ENCODE measurements around the gene HTR6.
"Not testable (repeated sequence)": the region's sequence is repeated elsewhere in the genome, so short reads cannot be mapped to it uniquely, and the experiment has no call there.

HTR6 gene

DNA sequence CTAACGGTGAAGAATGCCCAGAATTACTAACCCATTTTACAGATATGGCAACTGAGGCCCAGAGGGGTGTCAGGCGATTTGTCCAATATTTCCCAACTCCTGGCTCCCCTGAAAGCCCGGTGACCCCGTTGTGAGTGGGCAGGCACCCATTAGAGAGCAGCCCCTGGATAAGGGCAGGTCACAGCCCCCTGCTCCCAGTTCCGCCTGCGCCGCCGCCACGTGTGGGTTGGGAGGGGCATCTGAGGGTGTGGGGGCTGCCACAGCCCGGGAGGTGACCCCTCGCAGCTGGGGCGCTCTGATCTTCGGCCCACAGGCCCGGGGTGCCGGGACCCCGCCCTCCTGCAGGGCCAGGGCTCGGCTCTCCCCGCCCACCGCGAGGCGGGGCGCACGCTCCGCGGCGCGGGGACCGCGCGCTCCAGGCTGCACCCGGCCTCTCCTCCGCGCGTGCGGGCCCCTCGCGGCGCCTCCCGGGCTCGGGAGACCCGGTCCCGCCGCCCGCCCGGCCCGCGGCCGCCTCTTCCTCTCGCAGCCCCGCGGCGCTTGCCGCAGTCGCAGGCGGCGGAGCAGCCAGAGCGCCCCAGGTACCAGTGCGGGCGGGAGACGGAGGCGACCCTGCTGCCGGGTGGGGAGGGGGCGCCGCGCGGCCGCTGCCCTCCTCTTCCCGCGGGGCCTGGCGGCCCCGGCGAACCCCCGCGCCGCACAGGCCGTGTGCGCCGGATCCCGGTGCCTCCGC lies at the start of gene HTR6:
TSS of gene HTR6 (plus strand) at position 423 of the 733 bp plus-strand sequence. CDS start 879 bp downstream, outside the sequence.
- DNase-seq (ENCODE audit: low read depth in 2 of 2), result no peak

DNA sequence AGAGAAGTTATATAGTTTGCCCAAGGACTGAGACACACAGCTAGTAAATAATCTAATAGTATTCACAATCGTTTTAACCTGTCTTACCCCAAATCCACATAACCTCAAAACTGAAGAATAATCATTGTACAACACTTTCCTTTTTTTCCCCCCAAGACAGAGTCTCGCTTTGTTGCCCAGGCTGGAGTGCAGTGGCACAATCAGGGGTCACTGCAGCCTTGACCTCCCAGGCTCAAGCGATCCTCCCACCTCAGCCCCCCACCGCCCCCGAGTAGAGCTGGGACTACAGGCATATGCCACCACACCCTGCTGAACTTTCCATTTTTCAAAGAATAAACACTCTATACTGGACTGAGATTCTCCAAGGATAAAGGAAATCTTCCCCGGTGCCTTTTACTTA lies 49.2 kb upstream of the HTR6 start:
- no peak for DNase-seq (ENCODE audit: low read depth in 2 of 2)

DNA sequence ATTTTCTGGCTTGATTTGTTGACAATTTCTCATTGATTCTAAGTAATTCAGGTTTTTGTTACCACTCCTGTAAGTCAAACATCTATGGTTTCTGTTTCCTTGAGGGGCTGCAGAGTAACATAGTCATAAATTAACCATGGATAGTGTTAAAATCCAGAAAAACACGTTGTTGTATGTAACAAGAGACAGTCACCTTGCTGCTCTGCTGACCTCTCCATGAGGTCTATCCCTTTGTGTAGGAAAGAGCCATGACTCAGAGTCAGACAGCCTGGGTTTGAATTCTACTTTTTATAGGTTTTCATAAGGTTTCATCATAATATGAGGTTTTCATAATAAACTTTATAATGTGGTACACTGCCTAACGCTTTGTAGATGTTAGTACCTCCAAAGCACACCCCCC lies 48.2 kb upstream of the HTR6 start:
- no peak for DNase-seq (ENCODE audit: low read depth in 2 of 2)

DNA sequence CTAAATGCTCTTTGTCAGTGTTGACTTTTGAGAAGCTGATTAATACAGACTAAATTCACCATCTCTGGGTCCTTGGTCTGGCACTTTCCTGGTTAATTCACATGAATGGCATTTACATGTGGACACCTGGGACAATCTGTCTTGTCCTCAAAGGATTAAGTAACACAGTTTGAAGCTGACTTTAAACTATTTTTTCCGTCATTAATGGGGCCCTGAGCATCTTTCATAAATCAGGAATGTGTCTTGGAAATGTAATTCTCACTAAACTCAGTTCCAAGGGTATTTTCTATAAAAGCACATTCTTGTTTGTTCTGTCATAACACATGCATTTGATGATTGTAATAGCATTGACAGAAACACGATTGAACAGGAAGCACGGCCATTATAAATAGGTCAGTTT lies 47.3 kb upstream of the HTR6 start:
- DNase-seq (ENCODE audit: low read depth in 2 of 2), result no peak

DNA sequence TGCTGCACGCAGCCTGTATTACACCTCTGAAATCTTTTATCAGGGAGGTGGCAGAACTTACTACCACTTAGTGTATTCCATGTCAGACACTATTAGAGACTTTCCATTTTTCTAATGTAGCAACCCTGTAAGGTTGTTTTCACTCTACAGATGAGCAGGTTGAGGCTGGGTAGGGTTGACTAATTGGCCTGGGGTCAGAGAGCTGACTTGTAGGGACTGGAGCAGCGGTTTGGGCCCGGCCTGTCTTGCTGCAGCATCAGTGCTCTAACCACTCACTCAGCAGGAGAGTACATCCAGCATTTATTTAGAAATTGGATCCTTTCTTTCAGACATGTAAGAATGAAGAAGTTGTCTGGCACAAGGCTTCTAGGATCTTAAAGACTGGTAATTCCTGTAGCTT lies 46.2 kb upstream of the HTR6 start:
- no peak for DNase-seq (ENCODE audit: low read depth in 2 of 2)

DNA sequence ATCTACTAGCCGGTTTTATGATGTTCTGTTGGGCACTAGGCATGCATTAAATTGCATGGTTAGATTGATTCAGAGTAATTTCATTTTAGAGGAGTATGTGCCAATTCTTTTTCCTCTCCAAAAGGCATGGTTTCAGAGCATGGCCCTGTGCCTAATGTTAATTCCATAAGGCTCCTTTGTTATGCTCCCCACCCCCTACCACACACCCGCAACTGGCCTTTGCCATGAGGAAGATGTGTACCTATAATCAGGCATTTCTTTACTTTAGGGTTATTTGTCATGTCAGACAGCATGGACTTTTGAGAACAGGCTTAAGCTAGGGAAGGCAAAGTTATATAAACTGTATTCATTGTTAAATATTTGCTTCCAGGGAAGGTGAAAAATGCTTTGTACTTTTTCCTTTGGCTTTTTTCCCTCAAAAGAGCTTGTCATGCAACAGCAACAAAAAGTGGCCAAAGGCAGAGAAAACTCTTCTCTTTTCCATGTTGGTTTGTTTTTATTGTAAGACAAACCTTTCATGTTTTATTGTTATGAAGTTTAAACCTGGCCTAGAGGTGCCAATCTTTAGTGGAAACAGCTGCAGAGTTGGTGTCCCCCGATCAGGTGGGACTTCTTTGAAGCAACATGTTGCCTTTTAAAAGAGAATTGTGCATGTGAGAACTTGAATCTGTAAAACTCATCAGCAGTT lies 44.8 kb upstream of the HTR6 start:
- DNase-seq (ENCODE audit: low read depth in 2 of 2), result no peak

DNA sequence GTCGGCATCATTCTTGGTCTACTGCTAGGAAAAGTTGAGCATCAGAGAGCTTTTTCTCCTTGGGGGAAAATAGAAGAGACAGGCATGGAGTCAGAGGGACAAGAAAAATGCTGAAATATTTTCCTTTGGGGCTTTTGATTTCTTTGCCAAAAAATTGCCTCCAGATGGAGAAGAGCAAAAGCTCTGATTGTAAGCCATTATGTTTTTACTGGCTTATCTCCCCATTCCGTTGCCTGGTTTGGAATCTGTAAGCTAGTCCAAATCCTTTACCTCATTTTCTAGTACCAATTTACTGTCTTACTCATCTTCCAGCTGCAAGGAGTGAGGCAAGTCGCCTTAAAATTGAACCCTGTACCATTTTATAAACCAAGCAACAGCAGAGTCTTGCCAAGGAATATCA lies 43.9 kb upstream of the HTR6 start:
- no peak for DNase-seq (ENCODE audit: low read depth in 2 of 2)

DNA sequence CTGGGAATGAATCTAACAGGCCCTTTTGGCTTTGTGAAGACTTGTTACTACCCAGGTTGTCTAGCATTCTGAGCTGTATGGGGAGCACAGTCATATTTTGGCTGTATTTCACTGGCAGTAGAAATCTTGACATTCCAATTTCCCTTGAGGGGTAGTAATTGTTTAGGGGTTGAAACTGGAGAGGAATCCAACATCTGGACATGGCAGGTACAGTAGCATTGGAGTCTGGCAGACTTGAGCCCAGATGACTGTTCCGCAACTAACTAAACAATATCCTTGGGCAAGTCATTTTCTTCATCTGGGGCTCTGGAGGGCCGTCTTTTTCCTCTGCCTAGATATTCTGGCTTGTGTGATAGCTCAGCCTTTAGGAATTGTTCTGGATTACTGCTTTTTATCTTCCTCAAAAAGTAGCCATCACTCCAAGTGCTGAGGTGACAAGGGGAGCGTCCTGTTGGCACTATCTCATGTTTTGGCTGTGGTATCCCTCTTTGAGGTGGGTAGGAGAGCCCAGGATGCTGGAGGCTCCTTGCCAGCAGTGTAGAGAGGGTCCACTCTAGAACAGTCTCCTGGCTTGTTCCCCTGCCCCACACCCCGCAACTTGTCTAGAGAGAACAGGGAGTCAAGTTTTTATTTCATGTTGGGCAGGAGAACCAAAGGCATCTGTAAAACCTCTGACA lies 43.3 kb upstream of the HTR6 start:
- DNase-seq (ENCODE audit: low read depth in 2 of 2), result no peak

DNA sequence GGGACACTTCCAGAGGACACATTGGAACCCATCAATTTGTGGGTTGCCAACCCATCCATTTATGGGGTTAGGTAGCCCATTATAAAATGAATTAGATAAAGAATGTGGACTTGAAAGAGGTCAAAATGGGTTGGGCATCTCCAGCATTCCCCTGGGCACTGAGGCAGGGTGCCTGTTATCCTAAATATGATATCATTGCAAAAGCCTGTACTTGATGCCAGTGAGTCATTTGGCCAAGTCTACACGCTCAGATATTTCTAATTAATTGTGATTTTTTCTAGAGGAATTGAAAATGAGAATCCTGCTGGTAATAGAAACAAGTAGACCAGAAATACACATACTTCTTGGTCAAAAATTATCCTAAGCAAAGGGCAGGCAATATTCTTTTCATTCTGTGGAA lies 42.5 kb upstream of the HTR6 start:
- no peak for DNase-seq (ENCODE audit: low read depth in 2 of 2)

DNA sequence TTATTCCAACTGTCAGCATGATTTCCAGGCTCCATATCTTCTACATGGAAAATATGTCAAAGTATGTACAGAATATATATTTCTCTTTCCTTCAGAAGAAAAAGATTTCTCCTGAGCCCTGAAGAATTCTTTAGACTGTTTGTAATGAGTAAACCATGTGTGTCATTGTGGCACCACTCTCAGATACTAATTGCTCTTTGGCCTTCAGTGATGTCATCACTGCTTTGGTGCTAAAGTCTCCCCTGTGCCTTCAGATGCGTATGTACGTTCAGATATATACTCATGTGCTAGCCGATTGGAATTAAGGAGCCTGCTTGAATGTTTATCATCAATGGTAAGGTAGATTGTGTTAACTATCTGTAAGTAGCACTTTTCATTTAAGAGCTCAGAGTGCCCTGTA lies 41.2 kb upstream of the HTR6 start:
- DNase-seq (ENCODE audit: low read depth in 2 of 2), result no peak

DNA sequence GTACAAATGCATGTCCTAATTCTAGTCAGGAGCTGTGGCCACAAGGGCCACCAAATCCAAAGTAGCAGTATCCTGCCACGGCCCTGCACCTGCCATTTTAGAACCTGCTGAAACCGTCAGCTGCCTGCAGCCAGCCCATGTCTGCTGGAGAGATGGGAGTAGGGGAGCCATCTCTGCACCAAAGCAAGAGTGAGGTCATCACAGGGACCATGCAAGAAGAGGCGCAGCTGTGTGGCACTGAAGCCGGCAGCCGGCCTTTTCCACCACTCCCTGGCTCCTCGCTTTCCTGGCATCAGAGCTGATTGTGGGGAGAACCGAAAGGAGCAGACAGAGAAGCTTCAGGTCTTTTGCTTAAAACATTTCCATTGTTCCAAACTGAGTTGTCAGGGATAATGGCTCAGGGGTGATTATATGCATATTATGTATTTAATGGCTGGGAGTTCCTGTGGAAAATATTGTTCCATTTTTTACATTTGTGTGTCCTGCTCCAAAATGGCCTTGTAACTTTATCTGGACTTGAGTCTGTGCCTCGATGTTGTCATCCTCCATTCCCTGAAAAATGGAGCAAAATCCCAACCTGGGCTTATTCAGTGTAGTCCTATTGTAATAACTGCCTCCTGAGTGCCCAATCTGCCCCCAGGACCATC lies 39.3 kb upstream of the HTR6 start:
- DNase-seq (ENCODE audit: low read depth in 2 of 2), result no peak

DNA sequence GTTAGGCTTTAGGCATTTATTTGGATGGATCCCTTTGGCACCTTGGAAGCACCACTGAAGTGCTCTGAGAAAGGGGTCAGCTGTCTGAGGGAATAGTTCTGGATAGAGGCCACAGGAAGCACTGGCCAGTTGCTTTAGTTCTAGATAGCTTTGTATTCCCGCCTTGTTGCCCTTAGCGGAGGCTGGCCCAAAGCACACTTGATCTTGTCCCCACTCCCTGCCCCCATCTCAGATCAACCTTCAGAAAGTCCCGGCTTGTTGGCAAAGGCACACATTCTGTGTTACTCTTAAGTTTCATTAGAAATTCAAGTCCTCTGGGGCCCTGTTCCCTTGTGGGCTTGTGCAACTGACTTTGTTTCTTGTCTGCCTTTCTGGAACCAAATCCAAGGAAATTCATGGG lies 35.8 kb upstream of the HTR6 start:
- no peak for DNase-seq (ENCODE audit: low read depth in 2 of 2)

DNA sequence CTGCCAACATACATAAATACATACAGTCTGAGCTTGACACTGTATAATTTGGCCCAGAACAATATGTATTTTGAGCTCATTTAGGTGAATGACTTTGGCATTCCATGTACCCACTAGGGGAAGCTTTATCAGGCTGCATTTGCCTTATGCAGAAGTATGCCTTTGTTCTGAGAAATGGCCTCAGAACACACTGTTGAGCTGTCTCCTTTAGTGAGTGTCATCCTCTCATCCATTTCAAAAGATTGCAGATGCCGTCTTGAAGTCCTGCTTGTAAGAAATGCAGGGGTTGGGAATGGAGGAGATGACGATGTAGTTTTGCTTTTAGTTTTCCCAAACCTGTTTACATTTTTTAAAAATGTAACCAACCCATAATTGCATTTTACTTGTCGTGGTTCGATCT lies 35.3 kb upstream of the HTR6 start:
- no peak for DNase-seq (ENCODE audit: low read depth in 2 of 2)

DNA sequence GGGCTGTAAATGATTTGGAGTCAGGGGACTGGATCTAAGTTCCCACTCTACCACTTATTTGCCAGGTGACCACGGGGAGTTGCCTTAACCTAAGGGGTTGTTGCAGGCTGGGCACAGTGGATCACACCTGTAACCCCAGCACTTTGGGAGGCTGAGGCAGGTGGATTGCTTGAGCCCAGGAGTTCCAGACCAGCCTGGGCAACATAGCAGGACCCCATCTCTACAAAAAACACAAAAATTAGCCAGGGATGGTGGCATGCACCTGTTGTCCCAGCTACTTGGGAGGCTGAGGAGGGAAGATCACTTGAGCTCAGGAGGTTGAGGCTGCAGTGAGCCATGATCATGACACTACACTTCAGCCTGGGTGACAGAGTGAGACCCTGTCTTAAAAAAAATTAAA lies 34.5 kb upstream of the HTR6 start:
- not testable (repeated sequence) for DNase-seq (ENCODE audit: low read depth in 2 of 2)

DNA sequence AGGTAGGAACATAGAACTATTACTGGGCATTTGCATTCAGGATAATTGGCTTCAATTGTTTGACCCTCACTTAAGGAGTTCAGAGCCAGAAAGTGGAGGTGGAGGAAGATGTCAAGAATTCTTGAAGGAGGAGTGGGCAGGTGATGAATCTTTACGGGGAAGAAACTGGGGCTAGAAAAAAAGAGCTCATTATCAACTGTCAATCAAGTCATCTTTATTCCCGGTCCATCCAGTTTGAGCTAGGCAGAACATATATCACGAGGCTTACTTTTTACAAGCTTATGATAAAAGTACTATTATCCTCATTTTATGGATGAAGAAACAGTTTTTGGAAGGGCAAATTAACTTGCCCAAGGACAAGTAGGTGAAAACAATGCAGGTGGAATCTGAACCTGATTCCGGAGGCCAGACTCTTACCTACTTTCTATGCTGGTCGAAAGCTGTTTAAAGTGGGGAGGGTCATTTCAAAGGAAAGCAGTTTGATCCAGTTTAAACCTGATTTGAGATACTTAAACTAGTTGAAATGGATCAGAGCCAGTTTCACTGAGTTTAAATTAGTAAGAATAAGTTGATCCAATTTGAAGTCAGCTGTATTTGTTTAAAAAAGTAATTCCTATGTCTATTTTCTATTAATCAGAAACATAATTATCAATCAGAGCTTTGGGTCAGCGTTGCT lies 33.8 kb upstream of the HTR6 start:
- DNase-seq (ENCODE audit: low read depth in 2 of 2), result no peak

DNA sequence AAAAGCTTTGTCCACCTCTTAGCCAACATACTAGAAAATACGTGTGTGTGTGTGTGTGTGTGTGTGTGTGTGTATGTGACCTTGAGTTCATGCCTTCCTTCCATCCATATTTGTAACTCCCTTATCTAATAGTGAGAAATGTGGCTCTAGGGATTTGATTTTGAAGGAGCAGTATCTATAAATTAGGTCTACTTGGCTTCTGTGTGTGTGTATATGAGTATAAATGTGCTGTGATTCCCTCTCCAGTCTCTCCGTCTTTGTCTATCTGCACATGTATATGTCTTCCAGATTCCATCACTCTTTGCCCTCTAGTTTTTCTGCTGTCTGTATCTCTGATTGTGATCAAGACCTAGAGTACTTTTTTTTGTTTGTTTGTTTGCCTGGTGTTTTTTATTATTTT lies 32.5 kb upstream of the HTR6 start:
- no peak for DNase-seq (ENCODE audit: low read depth in 2 of 2)

DNA sequence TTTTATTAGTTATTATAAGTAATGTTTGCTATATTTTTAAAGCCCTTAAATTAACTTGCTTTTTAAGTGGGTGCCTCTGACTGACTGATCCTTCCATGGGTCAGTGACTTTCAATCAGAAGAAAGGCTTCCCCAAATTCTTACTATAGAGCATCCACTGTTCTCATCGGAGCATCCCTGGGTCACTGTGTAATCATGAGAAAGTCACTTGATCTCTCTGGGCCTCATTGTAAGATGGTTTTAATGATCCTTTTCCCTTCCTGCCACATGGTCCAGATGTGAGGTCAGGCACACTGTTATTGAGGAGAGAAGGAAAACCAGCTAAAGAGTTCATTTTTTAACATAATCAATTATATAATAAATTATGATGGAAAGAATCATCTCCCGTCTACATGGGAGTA lies 31.6 kb upstream of the HTR6 start:
- no peak for DNase-seq (ENCODE audit: low read depth in 2 of 2)

DNA sequence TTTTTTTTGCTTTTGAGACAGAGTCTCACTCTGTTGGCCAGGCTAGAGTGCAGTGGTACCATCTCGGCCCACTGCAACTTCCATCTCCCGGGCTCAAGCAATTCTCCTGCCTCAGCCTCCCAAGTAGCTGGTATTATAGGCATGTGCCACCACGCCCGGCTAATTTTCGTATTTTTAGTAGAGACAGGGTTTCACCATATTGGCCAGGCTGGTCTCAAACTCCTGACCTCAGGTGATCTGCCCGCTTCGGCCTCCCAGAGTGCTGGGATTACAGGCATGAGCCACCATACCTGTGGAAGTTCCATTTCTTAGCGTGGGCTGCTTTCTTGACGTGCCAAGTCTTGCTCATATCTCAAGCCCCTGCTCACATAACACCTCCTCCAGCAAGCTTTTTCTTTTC lies 29.6 kb upstream of the HTR6 start:
- DNase-seq (ENCODE audit: low read depth in 2 of 2), result not testable (repeated sequence)

DNA sequence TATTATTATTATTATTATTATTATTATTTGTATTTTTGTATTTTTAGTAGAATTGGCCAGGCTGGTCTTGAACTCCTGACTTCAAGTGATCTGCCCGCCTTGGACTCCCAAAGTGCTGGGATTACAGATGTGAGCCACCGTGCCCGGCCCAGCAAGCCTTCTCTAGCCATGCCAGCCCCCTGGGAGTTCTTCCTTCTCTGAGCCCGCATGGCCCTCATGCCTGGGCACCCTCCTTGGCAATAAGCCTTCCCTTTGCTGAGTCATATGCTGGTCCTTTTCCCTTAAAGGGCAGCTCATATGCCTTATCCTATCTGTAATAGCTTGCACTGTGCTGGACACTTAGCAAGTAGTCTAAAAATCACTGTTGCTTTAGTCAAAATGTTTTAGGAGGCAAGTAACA lies 29.0 kb upstream of the HTR6 start:
- DNase-seq (ENCODE audit: low read depth in 2 of 2), result no peak

DNA sequence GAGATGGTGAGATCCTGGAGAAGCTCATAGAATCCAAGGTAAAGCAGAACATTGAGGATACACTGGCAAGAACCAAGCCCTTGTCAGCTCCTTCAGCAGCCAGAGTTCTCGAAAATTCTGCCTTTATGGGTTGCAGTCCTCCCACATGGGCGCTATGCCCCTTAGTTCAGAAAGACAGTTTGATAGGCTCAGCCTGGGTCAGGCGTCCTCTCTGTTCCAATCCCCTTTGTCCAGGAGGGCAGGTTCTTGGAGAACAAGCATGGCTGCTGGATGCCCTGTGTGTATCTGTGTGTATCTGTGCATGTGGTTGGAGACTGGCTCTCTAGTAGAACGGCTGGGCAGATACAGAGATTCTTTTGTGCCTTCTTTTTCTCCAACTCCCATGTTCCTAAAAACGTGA lies 28.6 kb upstream of the HTR6 start:
- no peak for DNase-seq (ENCODE audit: low read depth in 2 of 2)

DNA sequence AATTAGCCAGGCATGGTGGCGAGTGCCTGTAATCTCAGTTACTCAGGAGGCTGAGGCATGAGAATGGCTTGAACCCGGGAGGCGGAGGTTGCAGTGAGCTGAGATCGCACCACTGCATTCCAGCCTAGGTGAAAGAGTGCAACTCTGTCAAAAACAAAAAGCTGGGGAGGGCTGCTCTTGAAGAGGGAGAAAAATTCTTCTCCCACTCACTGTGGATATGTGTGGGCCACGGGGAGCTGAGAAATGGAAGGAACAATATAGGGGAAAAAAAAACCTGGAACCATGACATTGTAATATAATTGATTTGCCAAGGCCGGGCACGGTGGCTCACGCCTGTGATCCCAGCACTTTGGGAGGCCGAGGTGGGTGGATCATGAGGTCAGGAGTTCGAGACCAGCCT lies 27.9 kb upstream of the HTR6 start:
- not testable (repeated sequence) for DNase-seq (ENCODE audit: low read depth in 2 of 2)

DNA sequence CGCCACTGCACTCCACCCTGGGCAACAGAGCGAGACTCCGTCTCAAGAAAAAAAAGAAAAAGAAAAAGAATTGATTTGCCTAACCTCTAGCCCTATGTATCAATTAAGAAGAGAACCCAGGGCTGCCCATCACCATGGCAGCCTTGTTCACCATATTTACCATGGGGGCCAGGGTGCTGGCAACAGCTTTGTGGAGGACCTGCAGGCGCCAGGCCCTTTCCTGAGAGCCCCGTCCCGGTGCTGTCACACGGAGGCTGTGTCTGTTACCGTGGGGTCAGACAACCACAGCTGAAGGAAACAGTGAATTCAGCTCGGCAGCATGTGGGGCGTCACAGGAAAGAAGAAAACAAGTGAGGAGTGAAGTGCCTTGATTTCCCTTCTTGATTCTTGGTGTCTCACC lies 27.1 kb upstream of the HTR6 start:
- no peak for DNase-seq (ENCODE audit: low read depth in 2 of 2)
